Duodenal mucosa (tissue), 2 donors: ENCODE data around the gene PMFBP1.

Experiments
- H3K27ac ChIP-seq: one replicate; pipeline ENCODE4 v1.7.0; 2013; ENCODE audit warnings: low read depth, low read length
- H3K27me3 ChIP-seq, 2 donors: one replicate each; pipeline ENCODE4 v1.7.0; 2013; ENCODE audit warnings: low read length in 2 of 2, control low read depth in 1 of 2; ENCODE audit not compliant: insufficient read depth in 2 of 2, control insufficient read depth in 1 of 2
- H3K36me3 ChIP-seq, 2 donors: one replicate each; pipeline ENCODE4 v1.7.0; 2013; ENCODE audit warnings: low read length in 2 of 2, control low read depth in 1 of 2; ENCODE audit not compliant: insufficient read depth in 2 of 2, control insufficient read depth in 1 of 2
- H3K4me1 ChIP-seq, 2 donors: one replicate each; pipeline ENCODE4 v1.7.0; 2013; ENCODE audit warnings: low read length in 2 of 2, control low read depth in 1 of 2; ENCODE audit not compliant: insufficient read depth in 2 of 2, control insufficient read depth in 1 of 2
- H3K4me3 ChIP-seq, 2 donors: one replicate each; pipeline ENCODE4 v1.7.0; 2013; ENCODE audit warnings: low read length in 2 of 2, low read depth in 1 of 2
- H3K9ac ChIP-seq, 2 donors: one replicate each; pipeline ENCODE4 v1.7.0; 2013; ENCODE audit warnings: low read length in 2 of 2, low read depth in 1 of 2
- H3K9me3 ChIP-seq, 2 donors: one replicate each; pipeline ENCODE4 v1.7.0; 2013; ENCODE audit warnings: low read length in 2 of 2, control low read depth in 1 of 2; ENCODE audit not compliant: control insufficient read depth in 1 of 2

The PMFBP1 gene

DNA sequence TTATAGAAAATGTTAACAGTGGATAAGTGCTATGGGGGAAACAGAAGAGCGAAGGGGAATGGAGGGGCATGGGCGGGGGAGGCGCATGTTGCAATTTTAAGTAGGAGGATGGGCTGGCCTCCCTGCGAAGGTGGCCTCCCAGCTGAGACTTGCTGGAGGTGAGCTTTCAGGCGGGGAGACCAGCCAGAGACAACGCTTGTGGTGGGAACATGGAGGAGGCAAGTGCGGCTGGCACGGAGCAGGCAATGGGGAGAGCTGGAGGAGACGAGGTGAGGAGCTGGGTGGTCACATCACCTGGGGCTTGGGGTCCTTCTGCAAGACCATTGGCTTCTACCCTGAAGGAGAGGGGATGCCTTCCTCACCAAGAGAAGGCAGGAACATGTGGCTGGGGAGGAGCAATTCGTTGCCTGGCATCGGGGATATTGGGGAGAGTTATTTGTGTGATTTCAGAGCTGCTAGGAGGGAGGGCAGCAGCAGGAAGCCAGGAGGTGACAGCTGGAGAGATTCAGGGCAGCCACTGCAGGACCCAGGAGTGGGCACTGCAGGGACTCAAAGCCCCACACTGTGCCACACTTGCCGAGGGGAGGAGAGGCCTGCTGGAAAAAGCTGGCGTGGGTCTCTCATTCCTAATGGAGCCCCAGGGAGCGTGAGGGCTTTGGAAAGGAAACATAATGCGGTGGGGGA is 34.4 kb downstream of the PMFBP1 start:
- H3K4me1 ChIP-seq = no peaks in the 10 kb centered on the region

DNA sequence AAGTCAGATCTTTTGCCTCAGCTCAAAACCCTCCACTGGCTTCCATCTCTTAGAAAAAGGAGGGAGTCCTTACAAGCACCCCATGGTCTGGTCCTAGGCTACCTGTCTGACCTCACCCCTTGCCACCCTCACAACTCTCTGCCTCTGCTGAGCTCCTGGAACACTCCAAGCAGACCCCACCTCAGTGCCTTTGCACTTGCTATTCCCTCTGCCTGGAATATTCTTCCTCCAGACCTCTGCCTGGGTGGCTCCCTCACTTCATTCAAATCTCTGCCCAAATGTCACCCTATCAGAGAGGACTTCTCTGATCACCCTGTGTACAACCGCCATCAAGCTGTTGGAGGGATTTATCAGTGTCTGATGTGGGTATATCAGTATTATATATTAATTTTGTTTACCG is 37.4 kb downstream of the PMFBP1 start:
- no peak overlapping the region for H3K4me3 ChIP-seq
- no peak overlapping the region for H3K9ac ChIP-seq
- H3K36me3 ChIP-seq = peaks cover 0 to 7% of the 10 kb centered on the region in 2 donors
- H3K27me3 ChIP-seq = no peaks in the 10 kb centered on the region
- no peaks in the 10 kb centered on the region for H3K4me1 ChIP-seq
- H3K9me3 ChIP-seq = no peaks in the 10 kb centered on the region
- no peak overlapping the region for H3K27ac ChIP-seq

More for the DNA sequence above, 34.4 kb downstream of the PMFBP1 start:
- no peak overlapping the region for H3K9ac ChIP-seq
- no peak overlapping the region for H3K27ac ChIP-seq
- no peaks in the 10 kb centered on the region for H3K27me3 ChIP-seq
- H3K4me3 ChIP-seq = no peak overlapping the region
- no peaks in the 10 kb centered on the region for H3K9me3 ChIP-seq
- H3K36me3 ChIP-seq = peaks cover 0 to 7% of the 10 kb centered on the region in 2 donors

DNA sequence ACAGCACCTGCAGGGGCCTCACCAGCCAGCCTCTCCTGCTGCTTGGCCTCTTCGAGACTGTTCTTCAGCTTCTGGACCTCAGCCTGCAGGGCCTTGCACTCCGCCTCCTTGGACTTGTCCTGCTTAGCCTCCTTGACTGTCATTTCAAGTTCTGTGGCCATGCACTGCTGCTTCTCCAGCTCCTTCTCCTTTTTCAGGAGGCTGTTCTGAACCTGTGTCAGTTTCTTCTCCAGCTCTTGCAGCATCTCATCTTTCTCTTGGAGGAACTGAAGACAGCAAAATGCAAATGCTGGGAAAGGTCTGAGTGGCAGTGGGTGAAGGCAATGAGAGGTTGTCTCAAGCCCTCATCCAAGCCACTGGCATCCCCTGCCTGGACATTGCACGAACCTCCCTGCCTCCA is 39.2 kb downstream of the PMFBP1 start:
- H3K4me1 ChIP-seq = no peaks in the 10 kb centered on the region
- no peak overlapping the region for H3K9ac ChIP-seq
- H3K36me3 ChIP-seq = peaks cover 0 to 7% of the 10 kb centered on the region in 2 donors
- no peak overlapping the region for H3K27ac ChIP-seq
- H3K9me3 ChIP-seq = no peaks in the 10 kb centered on the region
- H3K27me3 ChIP-seq = no peaks in the 10 kb centered on the region
- H3K4me3 ChIP-seq = no peak overlapping the region

DNA sequence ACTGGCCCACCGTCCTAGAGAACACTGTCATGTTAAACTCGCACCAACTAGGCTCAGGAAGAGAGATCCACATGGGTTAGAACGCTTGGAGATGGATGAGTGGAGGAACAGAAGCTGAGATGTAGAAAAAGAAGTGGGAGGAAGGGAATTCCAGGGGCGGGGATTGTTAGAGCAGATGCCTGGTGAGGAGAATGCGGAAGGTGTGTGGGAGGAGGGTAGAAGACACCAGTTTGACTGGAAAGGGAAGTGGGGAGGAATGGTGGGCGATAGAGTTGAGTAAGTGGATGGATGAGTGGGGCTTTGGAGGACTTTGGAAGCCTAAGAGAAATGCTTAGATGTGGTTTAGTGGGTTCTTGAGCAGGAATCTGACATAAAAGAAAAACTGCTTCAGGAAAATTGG is 40.9 kb downstream of the PMFBP1 start:
- H3K36me3 ChIP-seq = peaks cover 0 to under 1% of the 10 kb centered on the region in 2 donors
- no peaks in the 10 kb centered on the region for H3K4me1 ChIP-seq
- no peaks in the 10 kb centered on the region for H3K9me3 ChIP-seq
- no peak overlapping the region for H3K9ac ChIP-seq
- no peak overlapping the region for H3K4me3 ChIP-seq
- H3K27ac ChIP-seq = no peak overlapping the region
- no peaks in the 10 kb centered on the region for H3K27me3 ChIP-seq

DNA sequence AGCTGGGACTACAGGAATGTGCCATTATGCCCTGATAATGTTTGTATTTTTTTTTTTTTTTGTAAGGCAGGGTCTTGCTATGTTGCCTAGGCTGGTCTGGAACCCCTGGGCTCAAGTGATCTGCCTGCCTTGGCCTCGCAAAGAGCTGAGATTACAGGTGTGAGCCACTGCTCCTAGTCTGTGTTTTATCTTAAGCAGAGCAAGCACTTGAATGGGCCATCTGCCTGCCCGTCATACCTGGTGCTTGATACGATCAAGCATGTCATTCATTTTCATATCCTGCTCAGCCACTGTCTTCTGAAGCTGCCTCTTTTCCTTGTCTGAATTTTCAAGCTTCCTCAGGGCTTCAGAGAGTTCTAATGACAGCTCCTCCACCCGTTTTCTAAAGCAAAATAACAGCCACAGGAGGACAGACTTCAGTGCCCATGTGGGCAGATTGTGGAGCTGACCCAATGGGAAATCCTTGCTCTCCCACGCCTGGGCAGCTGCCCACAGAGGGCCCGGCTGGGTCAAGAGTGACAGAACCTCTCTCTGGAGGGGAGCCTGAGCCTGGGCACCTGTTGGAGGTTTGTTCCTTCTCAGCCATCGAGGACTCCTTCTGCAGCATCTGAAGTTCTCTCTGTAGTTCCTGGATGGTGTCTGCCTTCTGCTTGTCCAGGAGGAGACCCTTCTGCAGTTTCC is 41.8 kb downstream of the PMFBP1 start:
- H3K9ac ChIP-seq = no peak overlapping the region
- H3K36me3 ChIP-seq = no peaks in the 10 kb centered on the region
- no peak overlapping the region for H3K27ac ChIP-seq
- no peak overlapping the region for H3K4me3 ChIP-seq
- H3K4me1 ChIP-seq = peaks cover 6 to 8% of the 10 kb centered on the region in 2 donors
- no peaks in the 10 kb centered on the region for H3K9me3 ChIP-seq
- H3K27me3 ChIP-seq = no peaks in the 10 kb centered on the region

DNA sequence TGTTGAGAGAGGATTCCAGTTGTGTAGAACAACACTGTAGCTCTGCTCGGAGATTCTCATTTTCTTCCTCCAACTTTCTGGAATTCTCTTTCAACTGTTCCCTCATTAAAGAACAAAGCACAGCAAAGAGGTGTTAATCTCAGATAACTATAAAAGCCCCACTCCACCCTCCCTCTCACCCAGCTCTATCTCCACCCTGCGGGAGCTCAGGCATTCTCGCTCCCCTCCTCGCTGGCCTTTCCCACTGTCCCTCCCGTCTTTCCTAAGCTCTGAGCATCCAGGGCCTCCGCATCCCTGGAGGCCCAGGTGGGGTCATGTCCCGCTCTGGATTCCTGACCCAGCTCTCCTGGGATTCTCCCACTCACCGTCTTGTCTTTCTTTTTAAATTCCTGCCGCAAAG is 43.3 kb downstream of the PMFBP1 start:
- no peak overlapping the region for H3K9ac ChIP-seq
- H3K36me3 ChIP-seq = no peaks in the 10 kb centered on the region
- H3K27ac ChIP-seq = no peak overlapping the region
- no peaks in the 10 kb centered on the region for H3K27me3 ChIP-seq
- peaks cover 8 to 11% of the 10 kb centered on the region in 2 donors for H3K4me1 ChIP-seq
- no peaks in the 10 kb centered on the region for H3K9me3 ChIP-seq
- H3K4me3 ChIP-seq = no peak overlapping the region

DNA sequence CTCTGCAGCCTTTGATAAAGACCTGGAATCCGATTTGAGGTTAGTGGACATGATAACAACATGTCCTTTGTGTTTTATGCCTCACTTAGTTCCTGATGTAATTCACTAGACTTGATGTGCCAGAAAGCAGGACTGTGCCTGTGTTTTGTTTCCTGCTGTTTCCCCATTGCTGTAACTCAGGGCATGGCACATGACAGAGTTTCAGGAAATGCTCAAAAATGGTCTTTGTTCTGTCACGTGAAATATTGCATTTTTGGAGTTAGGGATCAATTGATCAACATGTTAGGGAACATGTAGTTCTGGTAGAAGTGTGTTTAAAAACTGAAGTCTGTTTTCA is 45.6 kb downstream of the PMFBP1 start:
- Histone ChIP-seq H3K4me1 (peaks cover 8 to 11% of the 10 kb centered on the region in 2 donors), H3K36me3 (no peaks in the 10 kb centered on the region), H3K9ac (no peak overlapping the region), H3K4me3 (no peak overlapping the region), H3K9me3 (no peaks in the 10 kb centered on the region), H3K27me3 (no peaks in the 10 kb centered on the region), H3K27ac (no peak overlapping the region)

DNA sequence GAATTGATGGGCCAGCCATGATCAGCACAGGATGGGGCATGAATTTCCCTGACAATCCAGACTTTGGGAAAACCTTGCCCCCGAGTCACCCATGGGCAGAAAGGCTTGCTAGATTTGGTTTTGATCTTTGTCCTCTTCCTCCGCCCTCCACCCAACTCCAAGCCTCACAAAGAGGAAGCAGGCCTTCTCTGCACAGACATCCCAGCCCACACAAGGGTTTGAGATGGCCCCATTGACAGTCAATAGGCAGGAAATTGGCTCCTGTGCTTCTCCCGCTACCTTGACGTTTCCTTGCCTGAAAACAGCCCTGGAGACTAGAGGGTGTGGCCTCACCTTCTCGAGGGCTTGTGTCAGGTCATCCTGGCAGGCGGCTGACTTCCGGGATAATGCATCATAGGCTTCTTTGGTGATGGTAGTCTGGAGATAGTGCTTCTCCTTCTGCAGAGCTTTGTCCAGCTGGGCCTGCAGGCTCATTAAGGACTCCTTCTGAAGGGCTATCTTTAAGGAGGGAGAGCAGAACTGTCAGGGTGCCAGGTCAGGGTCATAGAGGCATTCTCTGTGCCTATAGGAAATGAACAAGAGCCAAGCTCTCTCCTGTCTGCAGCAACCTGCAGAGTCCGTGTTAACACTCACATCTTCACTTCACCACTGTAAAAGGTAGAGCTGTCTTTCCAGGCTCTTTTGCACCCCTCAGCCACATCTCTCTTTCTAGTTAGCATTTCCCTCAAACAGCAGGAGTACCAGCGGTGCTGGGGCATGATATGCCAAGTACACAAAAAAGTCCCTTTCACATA is 46.1 kb downstream of the PMFBP1 start:
- no peak overlapping the region for H3K9ac ChIP-seq
- peak overlapping the region in 1 of 2 donors; percentile 19 for H3K4me3 ChIP-seq
- H3K9me3 ChIP-seq = no peaks in the 10 kb centered on the region
- no peak overlapping the region for H3K27ac ChIP-seq
- H3K27me3 ChIP-seq = no peaks in the 10 kb centered on the region
- peaks cover 8 to 11% of the 10 kb centered on the region in 2 donors for H3K4me1 ChIP-seq
- no peaks in the 10 kb centered on the region for H3K36me3 ChIP-seq

DNA sequence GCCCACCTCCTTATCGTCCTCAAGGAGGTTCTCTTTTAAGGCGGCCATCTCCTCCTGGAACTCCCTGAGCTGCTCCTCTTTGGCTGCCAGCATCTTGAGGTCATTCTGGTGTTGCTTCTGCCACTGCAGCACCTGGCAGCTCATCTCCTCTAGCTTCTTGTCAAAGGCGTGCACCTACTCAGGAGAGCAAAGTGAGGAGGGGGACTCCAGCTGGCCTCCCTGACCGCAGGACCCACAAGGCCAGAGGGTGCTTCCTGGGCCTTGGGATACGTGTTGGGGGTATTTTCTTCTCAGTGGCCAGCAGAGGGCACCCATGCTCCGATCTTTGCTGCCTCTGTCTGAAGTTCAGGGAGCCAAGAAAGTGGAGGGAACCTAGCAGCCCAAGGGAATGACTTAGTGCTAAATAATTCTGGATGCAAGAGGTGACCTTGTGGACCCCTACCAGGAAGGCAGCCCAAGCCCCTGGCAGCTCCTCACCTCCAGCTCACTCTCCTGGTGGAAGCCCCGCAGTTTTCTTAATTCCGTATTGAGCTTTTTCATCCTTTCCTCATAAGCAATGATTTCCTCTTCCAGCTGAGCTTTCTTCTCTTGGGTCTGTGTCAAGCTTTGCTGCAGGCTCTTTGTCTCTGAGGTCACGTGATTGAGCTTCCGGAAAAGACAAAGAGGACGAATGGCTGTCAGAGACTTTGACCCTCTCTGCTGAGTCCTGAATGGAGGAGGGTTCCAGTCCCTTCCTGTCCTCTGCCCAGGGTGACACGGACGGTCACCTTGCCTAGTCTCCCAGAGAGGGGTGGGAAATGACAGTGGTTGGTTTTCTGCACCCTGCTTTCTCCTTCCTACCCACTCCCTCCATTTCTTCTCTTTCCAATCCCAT is 47.0 kb downstream of the PMFBP1 start:
- Histone ChIP-seq H3K9ac (no peak overlapping the region), H3K27ac (no peak overlapping the region), H3K27me3 (no peaks in the 10 kb centered on the region), H3K9me3 (no peaks in the 10 kb centered on the region), H3K4me1 (peaks cover 8 to 11% of the 10 kb centered on the region in 2 donors), H3K36me3 (no peaks in the 10 kb centered on the region), H3K4me3 (peak overlapping the region in 1 of 2 donors; percentile 19)
